ENCODE results near the gene MFAP2.
"Not testable (repeated sequence)": the region's sequence is repeated elsewhere in the genome, so short reads cannot be mapped to it uniquely, and the experiment has no call there.

DNA sequence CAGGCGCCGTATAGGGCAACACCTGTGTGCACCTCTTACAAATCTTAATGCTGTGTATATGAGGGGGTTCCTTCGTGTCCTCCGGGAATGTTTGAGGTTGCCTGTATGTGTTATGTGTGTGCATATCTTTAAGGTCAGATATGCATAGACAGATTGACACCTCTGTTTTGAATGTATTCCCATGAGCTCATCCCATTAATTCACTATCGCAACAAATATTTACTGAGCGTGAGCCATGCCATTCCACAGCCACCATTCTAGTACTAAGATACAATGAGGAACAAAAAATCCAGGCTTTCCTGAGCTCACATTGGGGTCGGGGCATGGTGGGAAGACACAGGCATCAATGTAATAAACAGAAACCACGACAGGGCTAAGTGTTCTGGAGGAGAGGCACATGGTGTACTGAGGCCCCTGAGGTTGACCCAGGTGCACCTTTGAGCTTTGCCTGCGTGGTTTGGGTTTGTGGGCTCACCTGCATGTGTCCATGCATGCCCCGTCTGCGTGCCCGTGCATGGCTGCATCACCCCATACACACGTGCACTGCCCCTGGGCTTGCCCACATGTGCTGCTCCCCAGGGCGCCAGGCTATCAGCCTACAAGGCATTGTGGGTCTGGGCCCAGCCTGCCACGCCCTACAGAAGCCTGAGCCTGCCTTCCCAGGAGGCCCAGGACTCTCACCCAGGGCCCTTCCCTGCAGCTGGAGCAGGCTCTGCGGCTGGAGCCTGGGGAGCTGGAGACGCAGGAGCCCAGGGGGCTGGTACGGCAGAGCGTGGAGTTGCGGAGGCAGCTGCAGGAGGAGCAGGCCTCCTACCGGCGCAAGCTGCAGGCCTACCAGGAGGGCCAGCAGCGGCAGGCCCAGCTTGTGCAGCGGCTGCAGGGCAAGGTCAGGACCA, 51.0 kb downstream of the MFAP2 start:
- TF ChIP-seq, protein P1, sequence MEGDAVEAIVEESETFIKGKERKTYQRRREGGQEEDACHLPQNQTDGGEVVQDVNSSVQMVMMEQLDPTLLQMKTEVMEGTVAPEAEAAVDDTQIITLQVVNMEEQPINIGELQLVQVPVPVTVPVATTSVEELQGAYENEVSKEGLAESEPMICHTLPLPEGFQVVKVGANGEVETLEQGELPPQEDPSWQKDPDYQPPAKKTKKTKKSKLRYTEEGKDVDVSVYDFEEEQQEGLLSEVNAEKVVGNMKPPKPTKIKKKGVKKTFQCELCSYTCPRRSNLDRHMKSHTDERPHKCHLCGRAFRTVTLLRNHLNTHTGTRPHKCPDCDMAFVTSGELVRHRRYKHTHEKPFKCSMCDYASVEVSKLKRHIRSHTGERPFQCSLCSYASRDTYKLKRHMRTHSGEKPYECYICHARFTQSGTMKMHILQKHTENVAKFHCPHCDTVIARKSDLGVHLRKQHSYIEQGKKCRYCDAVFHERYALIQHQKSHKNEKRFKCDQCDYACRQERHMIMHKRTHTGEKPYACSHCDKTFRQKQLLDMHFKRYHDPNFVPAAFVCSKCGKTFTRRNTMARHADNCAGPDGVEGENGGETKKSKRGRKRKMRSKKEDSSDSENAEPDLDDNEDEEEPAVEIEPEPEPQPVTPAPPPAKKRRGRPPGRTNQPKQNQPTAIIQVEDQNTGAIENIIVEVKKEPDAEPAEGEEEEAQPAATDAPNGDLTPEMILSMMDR (IDR thresholded peaks at IDR 0.05) = not testable (repeated sequence)
- TF ChIP-seq EP300, POLR2A (IDR thresholded peaks at IDR 0.05): not testable (repeated sequence)
